ENCODE measurements around the gene BOLA1. TPM values are rescaled to one million over a fixed set of nuclear protein-coding genes. Genes with fewer than 3 reads are reported as not detected.
A peak's percentile ranks its signal among the peaks of the same experiment; 100 is the strongest.

Gene BOLA1
- total RNA-seq, 4 donors from 2014 or later = 30.6 to 63.0 (median 46.0) TPM

GRCh38 chr1:149877211-149877946, 22.0 kb upstream of the BOLA1 start:
- no peak overlapping the region for H3K4me3 ChIP-seq (ENCODE audit: low read depth, poor library complexity, severe bottlenecking)
- peak in 1 of 2 donors; percentile 43 for DNase-seq (ENCODE audit: low spot score in 2 of 2)
- intact Hi-C loops (cut with DNase I; ENCODE audit: low total_unique reads) = no loop called here
- no peak for TF ChIP-seq CTCF (IDR thresholded peaks at IDR 0.05)
- 90 to 94% methylated on average over 7 of the region's 7 CpGs for WGBS, 2 donors

GRCh38 chr1:149879556-149879955, 19.8 kb upstream of the BOLA1 start:
- no peak for DNase-seq (ENCODE audit: low spot score in 2 of 2)
- WGBS, 2 donors = 94 to 100% methylated on average over 1 of the region's 1 CpG
- no peak overlapping the region for H3K4me3 ChIP-seq (ENCODE audit: low read depth, poor library complexity, severe bottlenecking)
- TF ChIP-seq POLR2A (IDR thresholded peaks at IDR 0.05) = no peak
- TF ChIP-seq CTCF (IDR thresholded peaks at IDR 0.05) = no peak
- intact Hi-C loops (cut with DNase I; ENCODE audit: low total_unique reads) = no loop called here

- no peak overlapping the region for H3K4me3 ChIP-seq (ENCODE audit: low read depth, poor library complexity, severe bottlenecking)
- TF ChIP-seq POLR2A (IDR thresholded peaks at IDR 0.05) = no peak
- intact Hi-C loops (cut with DNase I; ENCODE audit: low total_unique reads) = no loop called here
- peak in 1 of 2 donors; percentile 40 for DNase-seq (ENCODE audit: low spot score in 2 of 2)
- 91 to 96% methylated on average over 1 of the region's 1 CpG for WGBS, 2 donors
Measured at GRCh38 chr1:149881876-149882275, 17.5 kb upstream of the BOLA1 start.

- WGBS, 2 donors = 77 to 81% methylated on average over 3 of the region's 3 CpGs
- TF ChIP-seq POLR2A (IDR thresholded peaks at IDR 0.05) = no peak
- no peak for TF ChIP-seq CTCF (IDR thresholded peaks at IDR 0.05)
- intact Hi-C loops (cut with DNase I; ENCODE audit: low total_unique reads) = no loop called here
- DNase-seq (ENCODE audit: low spot score in 2 of 2) = peak in 1 of 2 donors; percentile 48
- H3K4me3 ChIP-seq (ENCODE audit: low read depth, poor library complexity, severe bottlenecking) = no peak overlapping the region
Measured at GRCh38 chr1:149883598-149884247, 15.6 kb upstream of the BOLA1 start.

- intact Hi-C loops (cut with DNase I; ENCODE audit: low total_unique reads) = no loop called here
- TF ChIP-seq POLR2A (IDR thresholded peaks at IDR 0.05) (no peak), CTCF (IDR thresholded peaks at IDR 0.05) (no peak)
- peak overlapping the region; percentile 69 for H3K4me3 ChIP-seq (ENCODE audit: low read depth, poor library complexity, severe bottlenecking)
- WGBS, 2 donors = 6 to 8% methylated on average over 9 of the region's 9 CpGs
- DNase-seq (ENCODE audit: low spot score in 2 of 2) = peak; percentile 16 to 81
Measured at GRCh38 chr1:149884433-149885338, 14.7 kb upstream of the BOLA1 start.

Data from lower leg skin (tissue), 4 donors.